OCI-LY1 (cell line): ENCODE measurements around the gene TMEM52.

Experiments used
- H2AFZ ChIP-seq: fragments of 200-600 bp; sonication (generic), shearing (Covaris generic); 2 replicates; pipeline ENCODE4 v1.6.0; 2014; ENCODE audit warnings: antibody characterized with exemption, mild to moderate bottlenecking, low read length
- H3F3A ChIP-seq: fragments of 200-600 bp; sonication (generic), shearing (Covaris generic); 2 replicates; pipeline ENCODE4 v1.6.0; 2014; ENCODE audit warnings: mild to moderate bottlenecking, antibody characterized with exemption, low read length, moderate library complexity; ENCODE audit not compliant: insufficient read depth
- H3K27ac ChIP-seq: fragments of 200-600 bp; sonication (generic); 2 replicates; pipeline ENCODE4 v1.5.1; 2014; ENCODE audit warnings: low read length, mixed run types, mild to moderate bottlenecking, low read depth; ENCODE audit not compliant: poor library complexity, severe bottlenecking
- H3K27me3 ChIP-seq: fragments of 200-600 bp; sonication (generic); 2 replicates; pipeline ENCODE4 v1.6.0; 2014; ENCODE audit warnings: antibody characterized with exemption, mild to moderate bottlenecking, low read length, moderate library complexity; ENCODE audit not compliant: insufficient read depth
- H3K36me3 ChIP-seq: fragments of 200-600 bp; sonication (generic); 2 replicates; pipeline ENCODE4 v1.6.1; 2014; ENCODE audit warnings: mild to moderate bottlenecking, antibody characterized with exemption, low read length, moderate library complexity, mixed read lengths; ENCODE audit not compliant: insufficient read depth
- H3K4me1 ChIP-seq: fragments of 200-600 bp; sonication (generic); 2 replicates; pipeline ENCODE4 v1.5.1; 2014; ENCODE audit warnings: mild to moderate bottlenecking, low read length, moderate library complexity; ENCODE audit not compliant: insufficient read depth, severe bottlenecking
- H3K4me2 ChIP-seq: fragments of 200-600 bp; sonication (generic), shearing (Covaris generic); 2 replicates; pipeline ENCODE4 v1.6.1; 2014; ENCODE audit warnings: low read length
- H3K4me3 ChIP-seq: fragments of 200-600 bp; sonication (generic); 2 replicates; pipeline ENCODE4 v1.5.1; 2014; ENCODE audit warnings: low read length, low read depth, mild to moderate bottlenecking, mixed read lengths; ENCODE audit not compliant: poor library complexity, severe bottlenecking
- H3K79me2 ChIP-seq: fragments of 200-600 bp; shearing (Covaris generic); 2 replicates; pipeline ENCODE4 v1.6.1; 2016; ENCODE audit warnings: mixed run types, low read length, mixed read lengths; ENCODE audit not compliant: insufficient read depth
- H3K9ac ChIP-seq: fragments of 200-600 bp; sonication (generic), shearing (Covaris generic); 2 replicates; pipeline ENCODE4 v1.6.1; 2014; ENCODE audit warnings: mild to moderate bottlenecking, low read length, mixed read lengths
- H3K9me2 ChIP-seq: fragments of 200-600 bp; sonication (generic), shearing (Covaris generic); 2 replicates; pipeline ENCODE4 v1.6.1; 2014; ENCODE audit warnings: low read depth, mild to moderate bottlenecking, low read length, mixed read lengths
- H3K9me3 ChIP-seq: fragments of 200-600 bp; shearing (Covaris generic); 2 replicates; pipeline ENCODE4 v1.6.1; 2014; ENCODE audit warnings: low read length, mixed read lengths
- H4K20me1 ChIP-seq: fragments of 200-600 bp; sonication (generic), shearing (Covaris generic); 2 replicates; pipeline ENCODE4 v1.6.0; 2016; ENCODE audit warnings: mild to moderate bottlenecking, low read length; ENCODE audit not compliant: insufficient read depth
- EZH2 ChIP-seq: fragments of 200-600 bp; sonication (generic), shearing (Covaris generic); IDR thresholded peaks from 2 replicates; pipeline ENCODE4 v1.8.0; 2017; ENCODE audit warnings: borderline replicate concordance, mixed run types, mild to moderate bottlenecking, antibody characterized with exemption, low read length, moderate library complexity, mixed read lengths
- TF ChIP-seq, protein P1 (sequence below): fragments of 200-600 bp; sonication (generic), shearing (Covaris generic); IDR thresholded peaks from 2 replicates; pipeline ENCODE4 v1.5.1; 2017; ENCODE audit warnings: mild to moderate bottlenecking, antibody characterized with exemption, low read length, moderate library complexity, mixed read lengths

TMEM52 gene

GRCh38 chr1:1900883-1901640, 18.0 kb downstream of the TMEM52 start:
- H3K36me3 ChIP-seq: no peaks in the 10 kb centered on the region
- peak overlapping the region; percentile 1; the same call in 1 of the 2 replicates for H3K4me2 ChIP-seq
- TF ChIP-seq, protein P1, sequence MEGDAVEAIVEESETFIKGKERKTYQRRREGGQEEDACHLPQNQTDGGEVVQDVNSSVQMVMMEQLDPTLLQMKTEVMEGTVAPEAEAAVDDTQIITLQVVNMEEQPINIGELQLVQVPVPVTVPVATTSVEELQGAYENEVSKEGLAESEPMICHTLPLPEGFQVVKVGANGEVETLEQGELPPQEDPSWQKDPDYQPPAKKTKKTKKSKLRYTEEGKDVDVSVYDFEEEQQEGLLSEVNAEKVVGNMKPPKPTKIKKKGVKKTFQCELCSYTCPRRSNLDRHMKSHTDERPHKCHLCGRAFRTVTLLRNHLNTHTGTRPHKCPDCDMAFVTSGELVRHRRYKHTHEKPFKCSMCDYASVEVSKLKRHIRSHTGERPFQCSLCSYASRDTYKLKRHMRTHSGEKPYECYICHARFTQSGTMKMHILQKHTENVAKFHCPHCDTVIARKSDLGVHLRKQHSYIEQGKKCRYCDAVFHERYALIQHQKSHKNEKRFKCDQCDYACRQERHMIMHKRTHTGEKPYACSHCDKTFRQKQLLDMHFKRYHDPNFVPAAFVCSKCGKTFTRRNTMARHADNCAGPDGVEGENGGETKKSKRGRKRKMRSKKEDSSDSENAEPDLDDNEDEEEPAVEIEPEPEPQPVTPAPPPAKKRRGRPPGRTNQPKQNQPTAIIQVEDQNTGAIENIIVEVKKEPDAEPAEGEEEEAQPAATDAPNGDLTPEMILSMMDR: no peak
- no peak for TF ChIP-seq EZH2
- no peaks in the 10 kb centered on the region for H3K27me3 ChIP-seq
- H3K9me2 ChIP-seq: no peaks in the 10 kb centered on the region
- peak overlapping the region; percentile 42; the same call in 1 of the 2 replicates for H3K9ac ChIP-seq
- H3K9me3 ChIP-seq: 0 out of 2 replicates have a peak, but pooled peaks cover 4% of the 10 kb centered on the region
- H3K4me1 ChIP-seq: peaks cover 63% of the 10 kb centered on the region
- no peak overlapping the region for H3K4me3 ChIP-seq
- H4K20me1 ChIP-seq: no peaks in the 10 kb centered on the region
- peaks cover 6% of the 10 kb centered on the region; the same call in 1 of the 2 replicates for H3F3A ChIP-seq
- no peak overlapping the region for H2AFZ ChIP-seq
- no peaks in the 10 kb centered on the region for H3K79me2 ChIP-seq
- peak overlapping the region; percentile 98 for H3K27ac ChIP-seq

DNA sequence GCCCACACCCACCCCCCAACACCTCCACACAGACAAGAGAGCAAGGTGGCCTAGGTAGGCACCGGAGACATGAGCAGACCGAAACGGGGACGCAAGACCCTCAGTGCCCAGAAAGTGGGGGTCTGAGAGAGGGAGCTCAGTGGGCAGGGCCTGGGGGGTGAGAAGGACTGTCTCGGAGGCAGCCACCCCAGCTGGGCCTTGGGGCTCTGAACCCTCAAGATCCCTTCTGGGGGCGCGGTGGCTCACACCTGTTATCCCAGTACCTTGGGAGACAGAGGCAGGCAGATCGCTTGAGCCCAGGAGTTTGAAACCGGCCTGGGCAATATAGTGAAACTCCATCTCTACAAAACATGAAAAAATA, 19.1 kb downstream of the TMEM52 start:
- Histone ChIP-seq H3K27me3 (no peaks in the 10 kb centered on the region), H3K9me2 (no peaks in the 10 kb centered on the region), H3K9me3 (0 out of 2 replicates have a peak, but pooled peaks cover 4% of the 10 kb centered on the region), H2AFZ (no peak overlapping the region), H3K79me2 (no peaks in the 10 kb centered on the region), H4K20me1 (no peaks in the 10 kb centered on the region), H3K4me3 (no peak overlapping the region), H3K4me2 (peak overlapping the region; percentile 49), H3K9ac (peak overlapping the region; percentile 61), H3F3A (peaks cover 6% of the 10 kb centered on the region; the same call in 1 of the 2 replicates), H3K4me1 (peaks cover 70% of the 10 kb centered on the region), H3K36me3 (no peaks in the 10 kb centered on the region), H3K27ac (peak overlapping the region; percentile 98)
- TF ChIP-seq EZH2: no peak

GRCh38 chr1:1899266-1899966, 19.7 kb downstream of the TMEM52 start:
- Histone ChIP-seq H3K27ac (peak overlapping the region; percentile 98), H3K9ac (peak overlapping the region; percentile 61), H4K20me1 (no peaks in the 10 kb centered on the region), H3K4me3 (peak overlapping the region; percentile 1), H3K4me1 (peaks cover 76% of the 10 kb centered on the region), H3K4me2 (peak overlapping the region; percentile 49), H3K9me3 (0 out of 2 replicates have a peak, but pooled peaks cover 4% of the 10 kb centered on the region), H3F3A (peaks cover 6% of the 10 kb centered on the region; the same call in 1 of the 2 replicates), H3K9me2 (no peaks in the 10 kb centered on the region), H3K36me3 (no peaks in the 10 kb centered on the region), H3K27me3 (no peaks in the 10 kb centered on the region), H3K79me2 (no peaks in the 10 kb centered on the region), H2AFZ (no peak overlapping the region)
- TF ChIP-seq, protein P1: peak; percentile 62
- no peak for TF ChIP-seq EZH2
